SK-N-SH treated with all-trans-retinoic acid at 6 μM for 48 hours (cell line): ENCODE results near the gene SLC7A5.
A peak's percentile ranks its signal among the peaks of the same experiment; 100 is the strongest.

ENCODE experiments used
- ATAC-seq: fragments of 200-7000 bp; cut with Tn5 transposase; 3 replicates; pipeline ENCODE4 v1.9.1; 2020; ENCODE audit warnings: mild to moderate bottlenecking, moderate library complexity
- ARNTL ChIP-seq: fragments of 450-650 bp; formaldehyde crosslinking; IDR thresholded peaks from 2 replicates; pipeline ENCODE4 v1.5.0; 2020; ENCODE audit warnings: low read depth, mild to moderate bottlenecking, moderate library complexity, borderline replicate concordance
- BACH2 ChIP-seq: fragments of 250-450 bp; sonication (Bioruptor Pico); IDR thresholded peaks from 2 replicates; pipeline ENCODE4 v1.9.0; 2021; ENCODE audit warnings: mild to moderate bottlenecking, borderline replicate concordance
- CREB5 ChIP-seq: fragments of 250-450 bp; sonication (Bioruptor Pico); IDR thresholded peaks from 2 replicates; pipeline ENCODE4 v1.5.1; 2020; ENCODE audit warnings: low read depth, mild to moderate bottlenecking, moderate library complexity
- CSRNP3 ChIP-seq: fragments of 250-450 bp; sonication (Bioruptor Pico); IDR thresholded peaks from 2 replicates; pipeline ENCODE4 v1.5.1; 2021; ENCODE audit warnings: mild to moderate bottlenecking, moderate library complexity
- ESRRG ChIP-seq: fragments of 250-450 bp; sonication (Bioruptor Pico); IDR thresholded peaks from 2 replicates; pipeline ENCODE4 v1.6.1; 2021; ENCODE audit warnings: mild to moderate bottlenecking
- GLIS3 ChIP-seq: fragments of 250-450 bp; sonication (Bioruptor Pico); IDR thresholded peaks from 2 replicates; pipeline ENCODE4 v1.5.0; 2020; ENCODE audit warnings: mild to moderate bottlenecking, moderate library complexity
- ISL1 ChIP-seq: fragments of 250-450 bp; sonication (Bioruptor Pico); IDR thresholded peaks from 2 replicates; pipeline ENCODE4 v2.1.2; 2022; ENCODE audit warnings: mild to moderate bottlenecking, moderate library complexity
- OSR1 ChIP-seq: fragments of 250-450 bp; sonication (Bioruptor Pico); IDR thresholded peaks from 2 replicates; pipeline ENCODE4 v1.8.0; 2022; ENCODE audit warnings: moderate library complexity, mild to moderate bottlenecking, inconsistent platforms
- PATZ1 ChIP-seq: fragments of 250-450 bp; sonication (Bioruptor Pico); IDR thresholded peaks from 2 replicates; pipeline ENCODE4 v1.8.0; 2020; ENCODE audit warnings: mild to moderate bottlenecking, moderate library complexity, borderline replicate concordance
- POU6F1 ChIP-seq: fragments of 250-450 bp; sonication (Bioruptor Pico); IDR thresholded peaks from 2 replicates; pipeline ENCODE4 v1.8.0; 2021; ENCODE audit warnings: low read depth, mild to moderate bottlenecking, moderate library complexity, borderline replicate concordance
- RARB ChIP-seq: fragments of 250-450 bp; sonication (Bioruptor Pico); IDR thresholded peaks from 2 replicates; pipeline ENCODE4 v1.8.0; 2021; ENCODE audit warnings: mild to moderate bottlenecking, moderate library complexity
- SNAI2 ChIP-seq: fragments of 250-450 bp; sonication (Bioruptor Pico); IDR thresholded peaks from 2 replicates; pipeline ENCODE4 v1.5.0; 2020; ENCODE audit warnings: mild to moderate bottlenecking, moderate library complexity
- TCF4 ChIP-seq: fragments of 250-450 bp; sonication (Bioruptor Pico); IDR thresholded peaks from 2 replicates; pipeline ENCODE4 v1.8.0; 2021; ENCODE audit warnings: mild to moderate bottlenecking, moderate library complexity, borderline replicate concordance
- TOX ChIP-seq: fragments of 250-450 bp; sonication (Bioruptor Pico); IDR thresholded peaks from 2 replicates; pipeline ENCODE4 v1.8.0; 2021; ENCODE audit warnings: mild to moderate bottlenecking, moderate library complexity, borderline replicate concordance
- ZC3H10 ChIP-seq: fragments of 250-450 bp; sonication (Bioruptor Pico); IDR thresholded peaks from 2 replicates; pipeline ENCODE4 v1.5.1; 2021; ENCODE audit warnings: mild to moderate bottlenecking, moderate library complexity
- ZFP3 ChIP-seq: fragments of 250-450 bp; sonication (Bioruptor Pico); IDR thresholded peaks from 2 replicates; pipeline ENCODE4 v1.5.0; 2020; ENCODE audit warnings: mild to moderate bottlenecking, moderate library complexity
- ZFP30 ChIP-seq: fragments of 450-650 bp; formaldehyde crosslinking; IDR thresholded peaks from 2 replicates; pipeline ENCODE4 v1.5.0; 2022; ENCODE audit warnings: mild to moderate bottlenecking, moderate library complexity
- ZNF565 ChIP-seq: fragments of 450-650 bp; formaldehyde crosslinking; conservative IDR thresholded peaks from 2 replicates; pipeline ENCODE4 v1.5.0; 2020; ENCODE audit warnings: low read depth, mild to moderate bottlenecking, moderate library complexity
- ZNF70 ChIP-seq: fragments of 450-650 bp; formaldehyde crosslinking; IDR thresholded peaks from 2 replicates; pipeline ENCODE4 v1.5.0; 2020; ENCODE audit warnings: mild to moderate bottlenecking, moderate library complexity
- ZNF8 ChIP-seq: fragments of 450-650 bp; formaldehyde crosslinking; IDR thresholded peaks from 2 replicates; pipeline ENCODE4 v1.5.0; 2020; ENCODE audit warnings: mild to moderate bottlenecking, moderate library complexity

The SLC7A5 gene

GRCh38 chr16:87792205-87792565 is 77.1 kb downstream of the SLC7A5 start:
- TF ChIP-seq SNAI2 (no peak), ARNTL (CRISPR knock-in tag) (no peak), ZFP30 (CRISPR knock-in tag) (no peak), PATZ1 (CRISPR knock-in tag) (no peak)
- ATAC-seq = no peak

- no peak for ATAC-seq
- no peak for TF ChIP-seq ZFP30 (CRISPR knock-in tag)
- TF ChIP-seq POU6F1 (CRISPR knock-in tag) = no peak
- TF ChIP-seq ESRRG (CRISPR knock-in tag) = no peak
- TF ChIP-seq CREB5 (CRISPR knock-in tag) = no peak
- TF ChIP-seq BACH2 (CRISPR knock-in tag) = no peak
- no peak for TF ChIP-seq GLIS3 (CRISPR knock-in tag)
- TF ChIP-seq ZFP3 (CRISPR knock-in tag) = no peak
- TF ChIP-seq CSRNP3 = no peak
- no peak for TF ChIP-seq OSR1
- TF ChIP-seq TOX (CRISPR knock-in tag) = no peak
- no peak for TF ChIP-seq TCF4 (CRISPR knock-in tag)
- no peak for TF ChIP-seq ZNF8 (CRISPR knock-in tag)
- no peak for TF ChIP-seq ZNF70 (CRISPR knock-in tag)
- TF ChIP-seq ZC3H10 = no peak
- no peak for TF ChIP-seq ISL1 (CRISPR knock-in tag)
- TF ChIP-seq RARB = no peak
- TF ChIP-seq ZNF565 (CRISPR knock-in tag) = no peak
- TF ChIP-seq ARNTL (CRISPR knock-in tag) = no peak
Observed at GRCh38 chr16:87791295-87792204, 77.8 kb downstream of the SLC7A5 start.

- TF ChIP-seq ZFP3 (CRISPR knock-in tag) (0 out of 2 replicates have a peak, but pooled peaks have one; percentile 70), ZNF565 (CRISPR knock-in tag) (no peak)
- peak; percentile 16; the same call in 2 of the 3 replicates for ATAC-seq
Observed at GRCh38 chr16:87790292-87791100, 78.8 kb downstream of the SLC7A5 start.
